ENCODE results near the gene HSPB9. TPM values are rescaled to one million over a fixed set of nuclear protein-coding genes. Genes with fewer than 3 reads are reported as not detected.
A peak's percentile ranks its signal among the peaks of the same experiment; 100 is the strongest.

The HSPB9 gene
- total and polyA plus RNA-seq, 9 of the 15 experiments (the other 6 are each of a cell fraction or from before 2014, with no cell fraction given): 0.04 to 0.16 (median 0.08) TPM; not detected in 3

GRCh38 chr17:42078396-42079043 is 44.1 kb upstream of the HSPB9 start (continued):
- TF ChIP-seq MLLT1 (IDR thresholded peaks at IDR 0.05): no peak
- TF ChIP-seq ZMIZ1 (IDR thresholded peaks at IDR 0.05; ENCODE audit: low read depth in 2 of 2, low read length in 2 of 2): no peak
- no peak for TF ChIP-seq ZFP30 (CRISPR knock-in tag; IDR thresholded peaks at IDR 0.05; ENCODE audit: borderline replicate concordance)
- TF ChIP-seq KLF16 (IDR thresholded peaks at IDR 0.05): 0 out of 2 replicates have a peak, but pooled peaks have one; percentile 6
- TF ChIP-seq NCOA2 (IDR thresholded peaks at IDR 0.05; ENCODE audit: partially characterized antibody in 2 of 2): no peak
- TF ChIP-seq RERE (CRISPR knock-in tag; IDR thresholded peaks at IDR 0.05; ENCODE audit: borderline replicate concordance): no peak
- TF ChIP-seq RFX5 (IDR thresholded peaks at IDR 0.05; ENCODE audit: low read depth, low read length): no peak
- TF ChIP-seq ZNF445 (CRISPR knock-in tag; IDR thresholded peaks at IDR 0.05; ENCODE audit: low read depth): no peak
- no peak for TF ChIP-seq U2AF2 (optimal IDR thresholded peaks at IDR 0.05; ENCODE audit: low read depth, low read length)
- TF ChIP-seq EP300 (IDR thresholded peaks at IDR 0.05; ENCODE audit: low read length): no peak
- no peak for TF ChIP-seq HDAC2 (IDR thresholded peaks at IDR 0.05)
- no peak for TF ChIP-seq CHAMP1 (IDR thresholded peaks at IDR 0.05)
- TF ChIP-seq HMBOX1 (IDR thresholded peaks at IDR 0.05): peak; percentile 22; the same call in 1 of the 2 replicates
